HL-60 (cell line): Measurements from ENCODE around the gene FTH1.

ENCODE experiments used
- DNase-seq, 2 experiments: peaks; one replicate each; pipeline ENCODE4 v3.0.0-alpha.2; 2010 to 2020; ENCODE audit warnings: low read depth in 1 of 2, low spot score in 1 of 2
- H3K27ac ChIP-seq: fragments of 250-450 bp; sonication (Bioruptor Pico); replicated peaks from 2 replicates; pipeline ENCODE4 v1.5.1; 2020; ENCODE audit warnings: mild to moderate bottlenecking, moderate library complexity
- H3K27me3 ChIP-seq: fragments of 250-450 bp; sonication (Bioruptor Pico); 2 replicates; pipeline ENCODE4 v1.5.1; 2021; ENCODE audit warnings: mild to moderate bottlenecking, moderate library complexity; ENCODE audit not compliant: insufficient read depth, poor library complexity, severe bottlenecking
- H3K4me3 ChIP-seq: replicated peaks from 2 replicates; pipeline ENCODE4 v1.5.1; 2011; ENCODE audit warnings: mild to moderate bottlenecking, control low read depth, low read length; ENCODE audit not compliant: insufficient read depth
- CTCF ChIP-seq: IDR thresholded peaks from one replicate; pipeline ENCODE4 v1.5.1; 2011; ENCODE audit warnings: low read length, control low read depth, inconsistent platforms; ENCODE audit not compliant: insufficient read depth
- GABPA ChIP-seq: IDR thresholded peaks from 2 replicates; pipeline ENCODE4 v1.6.1; 2012; ENCODE audit warnings: low read depth
- POLR2AphosphoS5 ChIP-seq: IDR thresholded peaks from 2 replicates; pipeline ENCODE4 v1.6.1; 2012; ENCODE audit warnings: low read depth
- SPI1 ChIP-seq: IDR thresholded peaks from 2 replicates; pipeline ENCODE4 v1.6.1; 2012; ENCODE audit warnings: low read depth, mild to moderate bottlenecking, borderline replicate concordance
- TF ChIP-seq, protein P1 (sequence below): IDR thresholded peaks from 2 replicates; pipeline ENCODE4 v1.6.1; 2012; ENCODE audit warnings: low read depth; ENCODE audit not compliant: insufficient replicate concordance

Gene FTH1

GRCh38 chr11:61935861-61936260 is 31.6 kb downstream of the FTH1 start:
- DNase-seq = no peak
- H3K4me3 ChIP-seq = no peak overlapping the region
- peaks cover 4% of the 10 kb centered on the region for H3K27me3 ChIP-seq
- TF ChIP-seq POLR2AphosphoS5 (no peak), SPI1 (no peak), CTCF (no peak), GABPA (no peak)
- TF ChIP-seq, protein P1, sequence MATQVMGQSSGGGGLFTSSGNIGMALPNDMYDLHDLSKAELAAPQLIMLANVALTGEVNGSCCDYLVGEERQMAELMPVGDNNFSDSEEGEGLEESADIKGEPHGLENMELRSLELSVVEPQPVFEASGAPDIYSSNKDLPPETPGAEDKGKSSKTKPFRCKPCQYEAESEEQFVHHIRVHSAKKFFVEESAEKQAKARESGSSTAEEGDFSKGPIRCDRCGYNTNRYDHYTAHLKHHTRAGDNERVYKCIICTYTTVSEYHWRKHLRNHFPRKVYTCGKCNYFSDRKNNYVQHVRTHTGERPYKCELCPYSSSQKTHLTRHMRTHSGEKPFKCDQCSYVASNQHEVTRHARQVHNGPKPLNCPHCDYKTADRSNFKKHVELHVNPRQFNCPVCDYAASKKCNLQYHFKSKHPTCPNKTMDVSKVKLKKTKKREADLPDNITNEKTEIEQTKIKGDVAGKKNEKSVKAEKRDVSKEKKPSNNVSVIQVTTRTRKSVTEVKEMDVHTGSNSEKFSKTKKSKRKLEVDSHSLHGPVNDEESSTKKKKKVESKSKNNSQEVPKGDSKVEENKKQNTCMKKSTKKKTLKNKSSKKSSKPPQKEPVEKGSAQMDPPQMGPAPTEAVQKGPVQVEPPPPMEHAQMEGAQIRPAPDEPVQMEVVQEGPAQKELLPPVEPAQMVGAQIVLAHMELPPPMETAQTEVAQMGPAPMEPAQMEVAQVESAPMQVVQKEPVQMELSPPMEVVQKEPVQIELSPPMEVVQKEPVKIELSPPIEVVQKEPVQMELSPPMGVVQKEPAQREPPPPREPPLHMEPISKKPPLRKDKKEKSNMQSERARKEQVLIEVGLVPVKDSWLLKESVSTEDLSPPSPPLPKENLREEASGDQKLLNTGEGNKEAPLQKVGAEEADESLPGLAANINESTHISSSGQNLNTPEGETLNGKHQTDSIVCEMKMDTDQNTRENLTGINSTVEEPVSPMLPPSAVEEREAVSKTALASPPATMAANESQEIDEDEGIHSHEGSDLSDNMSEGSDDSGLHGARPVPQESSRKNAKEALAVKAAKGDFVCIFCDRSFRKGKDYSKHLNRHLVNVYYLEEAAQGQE = no peak
- no peak overlapping the region for H3K27ac ChIP-seq

- H3K27me3 ChIP-seq = peaks cover 4% of the 10 kb centered on the region
- H3K4me3 ChIP-seq = no peak overlapping the region
- TF ChIP-seq, protein P1 = no peak
- no peak for TF ChIP-seq SPI1
- no peak for TF ChIP-seq CTCF
- no peak for TF ChIP-seq POLR2AphosphoS5
- TF ChIP-seq GABPA = no peak
- no peak for DNase-seq
- H3K27ac ChIP-seq = no peak overlapping the region
Observed at GRCh38 chr11:61930933-61931332, 36.5 kb downstream of the FTH1 start.

- TF ChIP-seq POLR2AphosphoS5 (no peak), GABPA (no peak), CTCF (no peak), SPI1 (no peak)
- TF ChIP-seq, protein P1 = no peak
- H3K27ac ChIP-seq = no peak overlapping the region
- DNase-seq = no peak
- peaks cover 4% of the 10 kb centered on the region for H3K27me3 ChIP-seq
- no peak overlapping the region for H3K4me3 ChIP-seq
Observed at GRCh38 chr11:61928606-61929005, 38.8 kb downstream of the FTH1 start.
